Hematopoietic multipotent progenitor cell treated with erythropoietin and hydrocortisone succinate and interleukin-3 and kit ligand, for 8 days (in vitro differentiated cells): Measurements from ENCODE around the gene IL12B.
"Not testable (repeated sequence)": the region's sequence is repeated elsewhere in the genome, so short reads cannot be mapped to it uniquely, and the experiment has no call there.

ENCODE experiments used
- DNase-seq: peaks from one replicate; pipeline ENCODE4 v3.0.0-alpha.2; 2015

Gene IL12B

GRCh38 chr5:159332800-159333544, 2.7 kb upstream of the IL12B start:
- DNase-seq, result no peak

DNA sequence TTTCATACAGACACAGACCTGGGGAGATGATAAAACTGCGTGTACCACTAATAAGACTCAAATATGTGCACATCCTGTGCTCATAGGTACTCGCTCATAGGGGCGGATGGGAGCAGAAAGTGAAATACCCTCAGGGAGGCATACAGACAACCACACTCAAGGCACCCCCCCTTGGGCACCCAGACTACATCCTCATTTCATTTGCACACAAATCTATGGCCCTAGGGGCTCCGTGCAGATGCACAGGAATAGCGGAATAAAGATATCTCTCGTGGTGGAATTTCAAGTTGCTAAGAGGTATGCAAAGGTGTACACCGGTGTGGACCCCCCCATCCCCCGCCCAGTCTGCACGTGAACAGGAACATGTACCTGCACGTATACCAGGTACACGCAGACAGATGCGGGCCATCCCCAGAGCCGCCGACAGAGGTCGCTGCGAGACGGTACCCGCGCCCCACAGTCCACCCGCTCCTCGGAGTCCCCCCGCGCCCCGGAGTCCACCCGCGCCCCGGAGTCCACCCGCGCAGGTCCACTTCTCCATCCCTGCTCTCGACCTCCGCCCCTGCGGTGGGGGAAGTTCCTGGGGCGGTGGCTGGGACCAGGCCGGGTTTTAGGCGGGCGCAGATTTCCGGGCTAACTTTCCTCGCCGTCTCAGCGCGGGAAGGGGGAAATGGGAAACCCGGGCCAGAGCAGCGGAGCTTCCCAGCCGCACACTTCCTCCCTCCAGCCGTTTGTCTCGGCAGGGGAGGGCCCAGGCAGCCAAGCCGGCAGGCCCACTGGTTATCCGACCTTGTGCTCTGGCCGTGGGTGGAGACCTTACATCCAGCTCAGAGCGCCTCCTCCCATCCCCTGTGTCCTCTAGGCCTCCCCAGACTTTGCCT, 1.0 kb upstream of the IL12B start:
- peak; percentile 22 for DNase-seq

DNA sequence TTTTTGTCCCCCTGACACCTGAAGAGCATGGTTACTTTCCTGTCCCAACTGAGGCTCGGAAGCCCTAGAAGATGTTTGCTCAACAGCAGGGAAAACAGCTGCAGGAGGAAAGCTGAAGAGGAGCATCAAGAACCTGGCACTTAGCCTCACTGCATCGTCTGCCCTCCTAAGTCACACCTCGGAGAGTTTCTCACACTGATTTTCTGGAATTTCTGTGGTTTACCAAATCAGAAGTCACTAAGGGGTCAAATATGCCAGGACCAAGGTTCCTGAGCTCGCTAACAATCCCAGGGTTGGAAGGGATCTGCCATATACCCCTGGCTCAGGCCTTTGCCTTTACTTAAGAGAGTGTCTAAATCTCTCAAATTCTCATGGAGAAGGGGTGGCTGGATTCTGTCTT, 5.3 kb downstream of the IL12B start:
- DNase-seq, result no peak

GRCh38 chr5:159324102-159324755, 6.1 kb downstream of the IL12B start:
- DNase-seq, result no peak

DNA sequence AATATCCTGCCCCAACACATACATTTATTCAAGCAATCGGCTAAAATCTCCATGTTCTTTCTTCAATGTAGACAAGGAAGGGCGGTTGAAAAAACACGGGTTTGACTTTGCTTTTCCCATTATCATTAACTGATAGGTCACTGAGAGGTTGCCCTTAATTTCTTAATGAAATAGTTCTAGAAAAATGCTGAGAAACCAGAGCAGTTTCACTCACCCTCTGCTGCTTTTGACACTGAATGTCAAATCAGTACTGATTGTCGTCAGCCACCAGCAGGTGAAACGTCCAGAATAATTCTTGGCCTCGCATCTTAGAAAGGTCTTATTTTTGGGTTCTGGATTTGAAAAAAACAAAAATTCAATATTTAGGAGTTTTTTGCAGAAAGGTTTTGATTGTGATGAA, 8.1 kb downstream of the IL12B start:
- no peak for DNase-seq

DNA sequence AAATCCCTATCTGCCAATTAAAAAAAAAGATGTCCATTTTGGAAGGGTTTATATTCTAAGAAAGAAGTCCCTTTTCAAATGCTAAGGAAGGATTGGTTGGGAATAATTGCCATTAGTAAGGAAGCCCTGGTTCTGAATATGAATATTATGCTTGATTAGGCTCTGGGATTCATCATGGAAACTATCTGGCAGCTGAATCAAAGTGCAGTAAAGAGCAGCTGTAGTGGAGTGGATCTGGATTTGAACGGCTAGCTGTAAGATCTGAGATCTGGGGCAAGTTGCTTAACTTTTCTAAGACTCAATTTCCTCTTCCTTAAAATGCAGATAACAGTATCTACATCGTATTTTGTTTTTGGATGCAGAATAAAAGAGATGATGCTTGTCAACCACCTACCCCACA, 10.5 kb downstream of the IL12B start:
- no peak for DNase-seq

GRCh38 chr5:159319363-159319762, 10.9 kb downstream of the IL12B start:
- DNase-seq, result peak; percentile 5

DNA sequence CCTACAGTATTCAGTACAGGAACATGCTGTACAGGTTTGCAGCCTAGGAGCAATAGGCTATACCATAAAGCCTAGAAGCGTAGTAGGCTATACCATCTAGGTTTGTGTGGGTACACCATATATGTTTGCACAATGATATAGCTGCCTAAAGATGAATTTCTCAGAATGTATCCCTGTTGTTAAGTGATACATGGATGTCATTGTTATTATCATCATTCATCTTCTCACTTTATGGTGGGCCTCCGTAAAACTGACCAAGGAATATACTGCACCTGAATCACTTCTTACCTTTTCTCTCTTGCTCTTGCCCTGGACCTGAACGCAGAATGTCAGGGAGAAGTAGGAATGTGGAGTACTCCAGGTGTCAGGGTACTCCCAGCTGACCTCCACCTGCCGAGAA, 11.8 kb downstream of the IL12B start:
- no peak for DNase-seq

GRCh38 chr5:159317849-159318248, 12.4 kb downstream of the IL12B start:
- DNase-seq, result no peak

- peak; percentile 61 for DNase-seq
Measured at GRCh38 chr5:159316519-159317383, 13.5 kb downstream of the IL12B start.

DNA sequence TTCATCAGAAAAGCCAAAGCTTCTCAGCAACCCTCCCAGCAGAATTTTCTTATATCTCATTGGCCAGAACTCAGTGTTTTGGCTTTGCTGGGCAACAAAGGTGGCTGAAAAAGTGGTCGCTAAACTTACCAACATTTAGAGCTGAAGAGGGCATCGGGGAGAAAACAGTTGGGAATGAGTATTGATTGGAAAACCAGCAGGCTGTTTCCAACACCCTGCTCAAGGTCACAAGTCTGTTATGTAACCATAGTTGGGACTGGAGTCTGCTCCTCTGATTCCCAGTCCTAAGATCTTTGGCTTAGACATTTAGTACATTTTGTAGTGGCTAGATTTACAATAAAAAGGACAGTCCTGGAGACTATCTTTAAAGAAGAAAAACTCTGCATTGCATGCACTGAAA, 17.1 kb downstream of the IL12B start:
- DNase-seq, result no peak

DNA sequence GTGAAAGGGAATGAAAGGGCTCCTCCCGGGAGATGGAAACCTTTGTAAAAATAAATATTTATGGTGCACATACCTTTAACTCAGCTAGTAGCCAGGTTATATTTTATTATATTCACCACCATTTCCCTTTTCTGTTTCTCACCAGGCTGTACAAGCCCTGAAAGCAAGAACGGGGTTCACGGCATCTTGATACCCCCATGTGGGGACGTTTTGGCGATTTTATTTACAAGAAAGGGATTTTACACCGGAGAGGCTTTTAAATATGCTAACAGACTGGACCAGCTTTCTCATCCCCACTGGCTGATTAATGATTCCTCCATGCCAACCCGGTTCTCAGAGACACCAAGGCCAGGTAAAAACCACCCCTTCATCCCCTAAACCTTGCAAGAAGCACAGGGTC, 19.2 kb downstream of the IL12B start:
- DNase-seq, result no peak

- no peak for DNase-seq
Measured at GRCh38 chr5:159310511-159310910, 19.8 kb downstream of the IL12B start.

DNA sequence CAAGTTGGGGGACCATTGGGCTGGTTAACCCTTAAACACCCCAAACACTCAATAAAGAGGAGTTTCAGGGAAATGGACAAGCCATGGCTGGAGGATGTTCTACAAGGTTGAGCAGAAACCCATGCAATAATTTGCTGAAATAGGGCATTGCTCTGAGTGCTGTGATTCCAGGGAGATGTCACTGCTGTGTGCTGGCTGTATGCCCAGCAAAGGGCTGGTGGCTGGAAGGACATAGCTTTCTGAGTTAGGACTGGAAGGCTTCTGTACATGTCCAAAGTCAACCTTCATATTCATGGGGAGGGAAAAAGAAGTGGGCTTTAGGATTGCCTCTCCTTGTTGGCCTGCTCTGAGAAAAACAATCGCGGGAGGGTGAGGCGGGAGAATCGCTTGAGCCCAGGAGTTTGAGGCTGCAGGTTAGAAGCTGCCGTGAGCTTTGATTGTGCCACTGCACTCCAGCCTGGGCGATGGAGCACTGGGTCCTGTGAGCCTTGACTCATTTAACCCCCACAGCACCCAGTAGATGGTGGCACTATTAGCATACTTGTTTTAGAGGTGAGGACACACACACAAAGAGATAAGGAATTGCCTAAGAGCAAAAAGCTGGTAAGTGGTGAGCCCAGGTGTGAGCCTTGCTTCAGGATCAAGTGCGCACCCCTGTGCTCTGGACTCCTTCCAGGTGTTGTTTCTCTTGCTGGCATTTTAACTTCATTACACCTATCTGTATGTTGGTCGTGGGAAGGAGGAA, 20.4 kb downstream of the IL12B start:
- no peak for DNase-seq

DNA sequence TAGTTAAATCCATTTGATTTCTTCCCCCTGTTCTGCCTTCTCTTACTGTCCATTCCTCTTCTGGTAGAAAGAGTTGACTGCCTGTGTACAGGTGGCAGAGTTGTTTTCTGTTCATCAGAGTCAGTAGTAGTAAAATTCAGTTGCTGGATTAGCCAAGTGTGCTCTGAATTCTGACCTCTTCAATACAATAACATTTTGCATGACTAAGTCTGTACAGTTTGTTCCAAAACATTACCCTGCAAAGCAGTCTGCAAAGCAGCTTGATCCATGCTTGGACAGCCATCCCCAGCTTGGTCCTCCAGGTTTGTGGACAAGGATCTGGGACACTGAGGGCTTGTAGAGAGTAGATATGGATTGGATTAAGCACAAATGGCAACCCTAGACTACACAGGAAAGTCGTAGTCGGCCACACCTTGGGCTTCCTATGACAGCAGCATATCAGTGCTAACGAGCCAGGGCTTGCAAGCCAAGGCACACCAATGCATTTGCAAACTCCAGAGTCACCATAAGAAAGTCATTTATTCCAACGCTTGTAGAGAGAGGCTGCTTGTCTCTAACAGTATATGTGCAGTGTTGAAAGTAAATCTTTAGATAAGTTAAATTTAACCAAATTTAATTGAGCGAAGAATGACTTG, 25.2 kb downstream of the IL12B start:
- no peak for DNase-seq

DNA sequence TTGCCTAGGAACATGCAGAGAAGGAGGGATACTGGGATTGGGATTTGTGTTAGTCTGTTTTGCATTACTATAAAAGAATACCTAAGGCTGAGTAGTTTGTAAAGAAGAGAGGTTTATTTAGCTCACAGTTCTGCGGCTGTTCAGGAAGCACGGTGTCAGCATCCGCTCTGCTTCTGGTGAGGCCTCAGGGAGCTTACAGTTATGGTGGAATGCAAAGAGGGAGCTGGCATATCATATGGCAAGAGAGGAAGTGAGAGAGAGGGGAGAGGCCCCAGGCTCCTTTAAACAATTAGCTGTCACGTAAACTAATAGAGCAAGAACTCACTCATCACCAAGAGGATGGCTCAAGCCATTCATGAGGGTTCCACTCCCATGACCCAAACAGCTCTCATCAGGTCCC, 27.0 kb downstream of the IL12B start:
- DNase-seq, result no peak

DNA sequence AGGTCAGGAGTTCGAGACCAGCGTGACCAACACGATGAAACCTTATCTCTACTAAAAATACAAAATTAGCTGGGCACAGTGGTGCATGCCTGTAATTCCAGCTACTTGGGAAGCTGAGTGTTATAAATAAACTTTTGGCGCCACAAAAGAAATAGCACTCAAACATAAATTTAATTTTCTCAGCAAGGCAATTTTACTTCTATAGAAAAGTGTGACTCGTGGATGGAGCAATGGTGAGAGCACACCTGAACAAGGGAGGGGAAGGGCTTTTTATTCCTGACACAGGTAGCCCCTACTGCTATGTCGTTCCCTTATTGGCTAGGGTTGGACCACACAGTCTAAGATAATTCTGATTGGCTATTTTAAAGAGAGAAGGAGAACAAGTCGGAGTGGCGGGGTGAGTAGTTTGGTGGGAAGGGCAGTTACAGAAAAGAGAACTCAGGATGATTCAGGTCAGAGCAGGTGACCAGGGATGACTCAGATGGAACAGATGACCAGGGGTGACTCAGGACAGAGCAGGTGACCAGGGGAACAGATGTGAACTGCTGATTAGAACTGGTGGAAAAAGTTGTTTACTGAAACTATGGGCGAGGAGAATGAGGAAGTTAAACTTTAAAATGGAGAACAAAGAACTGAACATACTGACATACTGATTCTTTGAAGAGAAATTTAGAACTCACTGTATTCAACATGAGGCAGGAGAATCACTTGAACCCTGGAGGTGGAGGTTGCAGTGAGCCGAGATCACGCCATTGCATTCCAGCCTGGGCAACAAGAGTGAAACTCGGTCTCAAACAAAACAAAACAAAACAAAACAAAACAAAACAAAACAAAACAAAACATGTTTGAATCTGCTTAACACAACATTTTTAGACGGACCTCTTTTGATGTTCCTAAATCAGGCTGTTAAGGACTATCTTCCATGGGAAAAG, 28.1 kb downstream of the IL12B start:
- DNase-seq, result peak; percentile 5

GRCh38 chr5:159301466-159301865, 28.8 kb downstream of the IL12B start:
- DNase-seq, result no peak

GRCh38 chr5:159297300-159297699, 33.0 kb downstream of the IL12B start:
- not testable (repeated sequence) for DNase-seq

GRCh38 chr5:159294921-159295320, 35.4 kb downstream of the IL12B start:
- DNase-seq, result no peak
